ENCODE data around the gene AGMO.

The AGMO gene

DNA sequence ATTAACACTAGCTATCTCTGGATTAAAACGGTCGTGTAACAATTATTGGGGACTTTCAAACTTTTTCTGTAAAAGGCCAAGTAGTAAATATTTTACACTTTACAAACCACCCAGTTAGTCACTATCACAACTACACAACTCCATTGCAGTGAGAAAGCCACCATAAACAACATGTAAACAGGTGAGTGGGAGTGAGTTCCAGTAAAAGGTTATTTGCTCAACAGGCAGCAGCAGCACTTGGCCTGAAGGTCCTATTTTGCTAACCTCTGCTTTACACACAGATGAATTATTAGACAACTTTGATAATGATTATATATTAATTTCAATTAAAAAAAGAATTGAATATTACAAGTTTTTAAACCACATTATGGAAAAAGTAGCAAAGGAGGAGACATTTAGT is 15.8 kb upstream of the AGMO start:
- H3K4me1 Mint-ChIP-seq = peaks cover 1% of the 10 kb centered on the region
- H3K27ac Mint-ChIP-seq = no peak overlapping the region
- no peaks in the 10 kb centered on the region for H3K36me3 Mint-ChIP-seq (ENCODE audit: low read depth)
- no peaks in the 10 kb centered on the region for H3K27me3 Mint-ChIP-seq (ENCODE audit: low read depth)
- TF ChIP-seq, protein P1, sequence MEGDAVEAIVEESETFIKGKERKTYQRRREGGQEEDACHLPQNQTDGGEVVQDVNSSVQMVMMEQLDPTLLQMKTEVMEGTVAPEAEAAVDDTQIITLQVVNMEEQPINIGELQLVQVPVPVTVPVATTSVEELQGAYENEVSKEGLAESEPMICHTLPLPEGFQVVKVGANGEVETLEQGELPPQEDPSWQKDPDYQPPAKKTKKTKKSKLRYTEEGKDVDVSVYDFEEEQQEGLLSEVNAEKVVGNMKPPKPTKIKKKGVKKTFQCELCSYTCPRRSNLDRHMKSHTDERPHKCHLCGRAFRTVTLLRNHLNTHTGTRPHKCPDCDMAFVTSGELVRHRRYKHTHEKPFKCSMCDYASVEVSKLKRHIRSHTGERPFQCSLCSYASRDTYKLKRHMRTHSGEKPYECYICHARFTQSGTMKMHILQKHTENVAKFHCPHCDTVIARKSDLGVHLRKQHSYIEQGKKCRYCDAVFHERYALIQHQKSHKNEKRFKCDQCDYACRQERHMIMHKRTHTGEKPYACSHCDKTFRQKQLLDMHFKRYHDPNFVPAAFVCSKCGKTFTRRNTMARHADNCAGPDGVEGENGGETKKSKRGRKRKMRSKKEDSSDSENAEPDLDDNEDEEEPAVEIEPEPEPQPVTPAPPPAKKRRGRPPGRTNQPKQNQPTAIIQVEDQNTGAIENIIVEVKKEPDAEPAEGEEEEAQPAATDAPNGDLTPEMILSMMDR (IDR thresholded peaks at IDR 0.05; ENCODE audit: unreplicated experiment in 3 of 3) = no peak
- H3K4me3 Mint-ChIP-seq = no peak overlapping the region
- H3K9me3 Mint-ChIP-seq = no peaks in the 10 kb centered on the region

DNA sequence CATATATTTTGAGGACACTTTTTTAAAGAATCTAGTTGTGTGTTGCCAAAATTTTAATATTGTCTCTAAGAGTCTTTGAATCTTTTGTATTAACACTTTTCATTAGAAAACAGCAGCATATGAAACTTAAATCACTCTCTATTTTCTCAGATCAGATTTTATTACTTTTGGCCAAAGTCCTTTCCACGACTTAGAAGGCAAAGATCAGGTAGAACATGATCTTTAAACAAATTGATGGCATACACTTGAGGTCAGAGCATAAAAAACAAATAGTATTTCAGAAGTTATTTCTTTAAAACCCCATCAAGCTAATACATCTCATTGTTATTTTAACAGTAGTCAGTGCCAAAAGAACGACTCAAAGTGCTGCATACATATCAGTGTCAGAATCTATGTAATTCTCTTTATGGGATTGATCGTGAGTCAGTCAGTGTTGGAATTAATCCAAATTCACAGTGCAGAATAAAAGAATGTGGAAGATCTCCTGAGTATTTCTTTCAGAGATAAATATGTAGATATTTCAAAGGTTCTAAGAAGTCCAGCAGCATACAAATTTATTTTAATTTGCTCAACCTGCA is 9.6 kb upstream of the AGMO start:
- no peaks in the 10 kb centered on the region for H3K9me3 Mint-ChIP-seq
- no peaks in the 10 kb centered on the region for H3K36me3 Mint-ChIP-seq (ENCODE audit: low read depth)
- H3K27me3 Mint-ChIP-seq (ENCODE audit: low read depth) = no peaks in the 10 kb centered on the region
- H3K4me1 Mint-ChIP-seq = peaks cover 9% of the 10 kb centered on the region
- no peak overlapping the region for H3K4me3 Mint-ChIP-seq
- TF ChIP-seq, protein P1 (IDR thresholded peaks at IDR 0.05; ENCODE audit: unreplicated experiment in 3 of 3) = no peak
- H3K27ac Mint-ChIP-seq = peak overlapping the region; percentile 3 to 33 (median 22)

DNA sequence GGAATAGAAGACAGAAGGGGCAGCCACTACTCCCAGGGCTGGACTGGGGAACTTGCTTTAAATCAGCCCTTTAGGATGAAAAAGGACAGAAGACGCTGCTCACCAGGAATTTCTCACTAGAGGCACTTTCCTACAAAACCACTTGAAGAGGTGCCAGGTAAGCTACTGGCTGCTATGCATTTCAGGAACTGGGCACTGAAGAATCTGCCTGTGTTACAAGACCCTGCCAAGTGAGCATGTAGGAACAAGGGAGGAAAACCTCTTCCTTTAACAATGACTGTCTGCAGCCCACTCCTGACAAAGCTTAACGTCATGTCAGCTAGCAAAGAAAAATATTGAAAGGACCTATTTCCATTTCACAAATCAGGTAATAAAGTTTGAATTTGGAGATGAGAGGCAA is 5.8 kb upstream of the AGMO start:
- Mint-ChIP-seq H3K27me3 (ENCODE audit: low read depth) (no peaks in the 10 kb centered on the region), H3K9me3 (no peaks in the 10 kb centered on the region), H3K27ac (no peak overlapping the region), H3K4me3 (no peak overlapping the region), H3K4me1 (peaks cover 9% of the 10 kb centered on the region), H3K36me3 (ENCODE audit: low read depth) (no peaks in the 10 kb centered on the region)
- TF ChIP-seq, protein P1 (IDR thresholded peaks at IDR 0.05; ENCODE audit: unreplicated experiment in 3 of 3) = no peak

DNA sequence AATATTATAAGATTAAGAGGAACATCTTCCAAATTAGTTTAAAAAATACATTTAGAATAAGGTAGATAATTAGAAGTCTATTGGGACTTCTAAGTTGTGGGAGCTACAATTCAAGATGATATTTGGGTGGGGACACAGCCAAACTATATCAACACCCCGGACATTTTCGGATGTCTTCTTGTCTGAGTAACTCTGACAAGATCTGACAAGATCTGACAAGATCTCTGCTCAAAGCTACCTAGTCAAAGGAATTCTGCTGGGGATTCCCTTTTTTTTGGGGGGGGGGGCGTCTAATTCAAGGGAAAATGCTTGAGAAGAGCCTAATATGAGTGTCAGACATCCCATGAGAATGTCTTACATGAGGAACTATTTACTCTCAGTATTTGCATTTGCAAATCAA is 5.2 kb upstream of the AGMO start:
- no peak overlapping the region for H3K4me3 Mint-ChIP-seq
- no peak overlapping the region for H3K27ac Mint-ChIP-seq
- H3K4me1 Mint-ChIP-seq = peaks cover 9% of the 10 kb centered on the region
- H3K27me3 Mint-ChIP-seq (ENCODE audit: low read depth) = no peaks in the 10 kb centered on the region
- TF ChIP-seq, protein P1 (IDR thresholded peaks at IDR 0.05; ENCODE audit: unreplicated experiment in 3 of 3) = no peak
- no peaks in the 10 kb centered on the region for H3K36me3 Mint-ChIP-seq (ENCODE audit: low read depth)
- H3K9me3 Mint-ChIP-seq = no peaks in the 10 kb centered on the region

DNA sequence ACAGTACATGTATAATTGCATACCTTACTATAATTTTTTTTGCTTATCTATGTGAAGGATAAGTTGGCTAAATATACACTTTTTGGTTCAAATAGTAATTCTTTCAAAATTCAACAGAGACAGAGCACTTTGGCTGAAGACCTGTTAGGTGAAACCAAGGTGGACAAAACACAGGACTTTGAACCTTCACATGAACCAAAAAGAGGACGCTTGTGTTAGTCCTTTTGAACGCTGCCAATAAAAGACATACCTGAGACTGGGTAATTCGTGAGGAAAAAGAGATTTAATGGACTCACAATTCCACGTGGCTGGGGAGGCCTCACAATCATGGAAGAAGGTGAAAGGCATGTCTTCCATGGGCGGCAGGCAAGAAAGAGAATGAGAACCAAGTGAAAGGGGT is 4.7 kb upstream of the AGMO start:
- Mint-ChIP-seq H3K4me3 (no peak overlapping the region), H3K27ac (no peak overlapping the region), H3K4me1 (peaks cover 4% of the 10 kb centered on the region), H3K36me3 (ENCODE audit: low read depth) (no peaks in the 10 kb centered on the region), H3K9me3 (no peaks in the 10 kb centered on the region), H3K27me3 (ENCODE audit: low read depth) (no peaks in the 10 kb centered on the region)
- TF ChIP-seq, protein P1 (IDR thresholded peaks at IDR 0.05; ENCODE audit: unreplicated experiment in 3 of 3) = no peak

DNA sequence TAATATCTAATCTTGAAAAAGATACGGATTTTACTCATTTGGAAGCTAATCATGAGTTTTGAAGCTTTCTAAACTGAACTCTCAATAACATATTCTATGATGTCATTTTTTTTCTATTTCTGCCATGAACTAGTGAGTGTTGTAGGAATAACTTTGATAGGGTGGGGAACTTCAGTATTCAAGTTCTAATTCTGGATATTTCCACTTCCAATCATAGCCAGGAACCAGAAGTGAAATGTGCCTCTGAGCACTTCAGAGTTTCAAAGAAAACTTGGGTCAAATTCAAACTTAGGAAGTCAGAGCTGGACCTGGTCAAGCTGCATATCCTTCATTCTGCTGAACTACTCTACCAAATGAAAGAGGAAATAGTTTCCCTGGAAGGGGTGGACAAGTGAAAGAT is 847 bp downstream of the AGMO start:
- TF ChIP-seq, protein P1 (IDR thresholded peaks at IDR 0.05; ENCODE audit: unreplicated experiment in 3 of 3) = no peak
- Mint-ChIP-seq H3K9me3 (no peaks in the 10 kb centered on the region), H3K27ac (peak overlapping the region in 1 of 3 experiments; percentile 36), H3K36me3 (ENCODE audit: low read depth) (no peaks in the 10 kb centered on the region), H3K4me1 (peaks cover 11% of the 10 kb centered on the region), H3K4me3 (no peak overlapping the region), H3K27me3 (ENCODE audit: low read depth) (no peaks in the 10 kb centered on the region)
